Endothelial cell of umbilical vein (primary cell): ENCODE results near the gene PRDM11. TPM values are rescaled to one million over a fixed set of nuclear protein-coding genes. Genes with fewer than 3 reads are reported as not detected.

ENCODE experiments used
- BruUV-seq: library from RNA; stranded (reverse); fragments of 400-500 nt; replicated peaks from 2 replicates; lab custom pipeline; 2021; lab: Mats Ljungman, UMichigan
- CTCF ChIA-PET: fragments of 300-600, 350-600 bp; sonication (Branson Sonifier 250); formaldehyde crosslinking; loops from one replicate; lab custom pipeline; 2021; ENCODE audit warnings: antibody characterized with exemption, inconsistent platforms; lab: Charles Lee
- POLR2A ChIA-PET: fragments of 300-600, 350-600 bp; sonication (Branson Sonifier 250); formaldehyde crosslinking; loops from one replicate; lab custom pipeline; 2021; ENCODE audit warnings: antibody characterized with exemption, inconsistent platforms; lab: Charles Lee
- DNase-seq: peaks from one replicate; pipeline ENCODE4 v3.0.0-alpha.2; 2011; ENCODE audit warnings: low read depth, low spot score
- FAIRE-seq: peaks from 2 replicates; lab custom pipeline; 2011; peaks lifted over from hg19 to GRCh38; lab: Jason Lieb, UNC
- H2AFZ ChIP-seq: 2 replicates; pipeline ENCODE4 v1.6.0; 2012; ENCODE audit warnings: low read depth, low read length, control low read depth, inconsistent platforms
- H3K27ac ChIP-seq: 2 replicates; pipeline ENCODE4 v1.5.1; 2011; ENCODE audit warnings: low read depth, mild to moderate bottlenecking, control low read depth, low read length, moderate library complexity; ENCODE audit not compliant: insufficient read depth
- H3K27me3 ChIP-seq, 2 experiments: 2 replicates each; pipeline versions ENCODE4 v1.6.0 to v1.6.1; 2011; ENCODE audit warnings: low read length in 2 of 2, mixed read lengths in 1 of 2; ENCODE audit not compliant: control insufficient read depth in 2 of 2, insufficient read depth in 2 of 2
- H3K36me3 ChIP-seq, 2 experiments: 2 replicates in 1 of 2; 3 replicates in 1 of 2; pipeline ENCODE4 v1.5.1; 2011; ENCODE audit warnings: low read length in 2 of 2, mild to moderate bottlenecking in 1 of 2, moderate library complexity in 1 of 2; ENCODE audit not compliant: control insufficient read depth in 2 of 2, insufficient read depth in 2 of 2; ENCODE audit errors: extremely low read depth in 1 of 2
- H3K4me1 ChIP-seq: 3 replicates; pipeline ENCODE4 v1.5.1; 2011; ENCODE audit warnings: mild to moderate bottlenecking, low read length; ENCODE audit not compliant: control insufficient read depth, insufficient read depth; ENCODE audit errors: extremely low read depth
- H3K4me2 ChIP-seq: 2 replicates; pipeline ENCODE4 v1.6.1; 2011; ENCODE audit warnings: low read length, control low read depth, mixed read lengths; ENCODE audit not compliant: insufficient read depth
- H3K4me3 ChIP-seq, 3 experiments: fragments of 200-600 bp in 1 of 3; sonication (generic), shearing (Covaris generic) in 1 of 3; replicated peaks in 1 of 3; 2 replicates each; pipeline ENCODE4 v1.5.1; 2011 to 2016; ENCODE audit warnings: control low read depth in 3 of 3, low read length in 3 of 3, mild to moderate bottlenecking in 2 of 3, inconsistent platforms in 1 of 3, low read depth in 1 of 3, moderate library complexity in 1 of 3; ENCODE audit not compliant: insufficient read depth in 1 of 3
- H3K79me2 ChIP-seq: 2 replicates; pipeline ENCODE4 v1.6.0; 2012; ENCODE audit warnings: low read length, inconsistent platforms; ENCODE audit not compliant: control insufficient read depth, insufficient read depth
- H3K9ac ChIP-seq: replicated peaks from 2 replicates; pipeline ENCODE3; 2011; ENCODE audit warnings: low read length, control low read depth; ENCODE audit not compliant: insufficient read depth; ENCODE audit errors: extremely low read depth
- H3K9me1 ChIP-seq: replicated peaks from 3 replicates; pipeline ENCODE4 v1.6.0; 2011; ENCODE audit warnings: mild to moderate bottlenecking, low read length; ENCODE audit not compliant: control insufficient read depth, insufficient read depth; ENCODE audit errors: extremely low read depth
- H3K9me3 ChIP-seq: replicated peaks from 2 replicates; pipeline ENCODE4 v1.5.1; 2012; ENCODE audit warnings: low read length, inconsistent platforms; ENCODE audit not compliant: control insufficient read depth, insufficient read depth
- H4K20me1 ChIP-seq: replicated peaks from 2 replicates; pipeline ENCODE3; 2011; ENCODE audit warnings: mild to moderate bottlenecking, low read length; ENCODE audit not compliant: control insufficient read depth, insufficient read depth; ENCODE audit errors: extremely low read depth
- EZH2 ChIP-seq: IDR thresholded peaks from 2 replicates; pipeline ENCODE4 v1.6.1; 2012; ENCODE audit warnings: borderline replicate concordance, low read depth, mild to moderate bottlenecking, moderate library complexity, low read length, inconsistent platforms; ENCODE audit not compliant: severe bottlenecking
- FOS ChIP-seq: IDR thresholded peaks from 2 replicates; pipeline ENCODE4 v1.6.1; 2011; ENCODE audit warnings: mild to moderate bottlenecking, low read length, moderate library complexity, borderline replicate concordance; ENCODE audit not compliant: insufficient read depth
- GATA2 ChIP-seq: IDR thresholded peaks from 2 replicates; pipeline ENCODE4 v1.7.0; 2011; ENCODE audit warnings: low read depth, mild to moderate bottlenecking, moderate library complexity, mixed read lengths, low read length; ENCODE audit not compliant: insufficient read length, insufficient read depth
- JUN ChIP-seq: IDR thresholded peaks from 2 replicates; pipeline ENCODE4 v1.6.1; 2011; ENCODE audit warnings: borderline replicate concordance, low read depth; ENCODE audit not compliant: insufficient read length, insufficient read depth
- MYC ChIP-seq: IDR thresholded peaks from one replicate; pipeline ENCODE4 v1.6.1; 2011; ENCODE audit warnings: mild to moderate bottlenecking, low read depth, low read length
- POLR2A ChIP-seq: IDR thresholded peaks from 2 replicates; pipeline ENCODE4 v1.6.1; 2012; ENCODE audit warnings: low read depth, mild to moderate bottlenecking, control low read depth, low read length
- POLR2AphosphoS5 ChIP-seq: IDR thresholded peaks from 2 replicates; pipeline ENCODE4 v1.6.1; 2012; ENCODE audit warnings: low read depth, mild to moderate bottlenecking, control low read depth, low read length, moderate library complexity; ENCODE audit not compliant: insufficient read depth
- dilution Hi-C: fragments of 300-500 bp; cut with MboI; formaldehyde crosslinking; loops from one replicate; pipeline ENCODE4 v1.15.0; 2019; ENCODE audit warnings: low sequenced_read_pairs; ENCODE audit not compliant: extremely low pct_ligation_motif_present
- intact Hi-C: fragments of 100-400 bp; cut with micrococcal nuclease; formaldehyde crosslinking; loops from one replicate; pipeline ENCODE4 v1.10.0; 2022
- polyA plus RNA-seq, 4 experiments: library from polyadenylated mRNA; depleted of rRNA in 3 of 4; stranded (reverse) in 3 of 4; unstranded in 1 of 4; fragments of >200 nt; gene quantifications; 2 replicates each; pipeline versions ENCODE4 v1.2.1 to v1.2.3, GENCODE V29; 2011 to 2012; ENCODE audit warnings: missing spikeins in 1 of 4
- total RNA-seq: library from RNA; stranded (reverse); gene quantifications from 2 replicates; pipeline ENCODE4 v1.2.3, GENCODE V29; 2021
- TF ChIP-seq, protein P1 (sequence below): IDR thresholded peaks from 2 replicates; pipeline ENCODE4 v1.6.1; 2011; ENCODE audit not compliant: insufficient read depth, insufficient read length
- TF ChIP-seq, protein P2 (sequence below), 2 donors: IDR thresholded peaks; 1 replicate in 1 of 2; 2 replicates in 1 of 2; pipeline ENCODE4 v1.5.1; 2011; ENCODE audit warnings: low read length in 2 of 2, mild to moderate bottlenecking in 2 of 2, moderate library complexity in 2 of 2, control low read depth in 1 of 2, inconsistent platforms in 1 of 2, low read depth in 1 of 2; ENCODE audit not compliant: insufficient read depth in 1 of 2; ENCODE audit errors: extremely low read depth in 1 of 2

The PRDM11 gene
- total and polyA plus RNA-seq, 2 donors (not counting 3 experiments of a cell fraction or from before 2014, with no cell fraction given): 6.9 to 14.1 TPM

DNA sequence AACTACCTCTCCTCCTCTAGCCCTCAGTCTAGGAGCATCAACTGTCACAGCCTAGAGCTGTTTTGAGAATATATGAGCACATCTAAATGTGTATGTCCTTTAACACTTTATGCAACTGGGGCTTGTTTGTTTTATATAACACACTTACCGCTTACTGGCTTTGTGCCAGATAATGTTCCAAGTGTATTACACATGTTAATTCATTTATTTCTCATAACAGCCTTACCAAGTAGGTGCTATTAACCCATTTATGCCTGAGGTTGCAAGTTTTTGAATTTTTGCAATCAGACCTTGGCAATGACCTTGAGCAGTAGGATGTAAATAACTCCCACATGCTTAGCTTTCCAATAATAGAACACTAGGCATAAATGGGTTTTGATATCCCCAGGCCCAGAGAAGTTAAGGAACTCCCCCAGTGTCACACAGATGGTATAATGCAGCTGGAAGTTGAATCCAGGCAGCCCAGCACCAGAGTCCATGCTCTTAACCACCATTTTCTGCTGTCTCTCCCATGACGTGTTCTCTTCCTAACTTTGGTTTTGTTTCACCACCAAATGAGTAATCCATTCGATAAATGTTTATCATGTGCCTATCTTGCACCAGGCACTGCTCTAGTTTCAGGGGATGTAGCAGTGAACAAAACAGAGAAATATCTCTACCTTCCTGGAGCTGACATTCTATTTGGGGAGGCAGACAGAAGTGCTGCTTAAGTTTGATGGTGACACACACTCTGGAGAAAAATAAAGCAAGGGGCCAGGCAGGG is 23.1 kb downstream of the PRDM11 start:
- H3K36me3 ChIP-seq: no peaks in the 10 kb centered on the region
- H3K9ac ChIP-seq: no peak overlapping the region
- H3K4me1 ChIP-seq: no peaks in the 10 kb centered on the region
- dilution Hi-C loops: no loop called here
- no peak overlapping the region for H3K27ac ChIP-seq
- H3K4me2 ChIP-seq: no peak overlapping the region
- DNase-seq (no peak), FAIRE-seq (no peak)
- intact Hi-C loops: no loop called here
- H3K79me2 ChIP-seq: no peaks in the 10 kb centered on the region
- TF ChIP-seq POLR2AphosphoS5: no peak
- no peak for TF ChIP-seq JUN
- TF ChIP-seq FOS: no peak
- TF ChIP-seq, protein P1, sequence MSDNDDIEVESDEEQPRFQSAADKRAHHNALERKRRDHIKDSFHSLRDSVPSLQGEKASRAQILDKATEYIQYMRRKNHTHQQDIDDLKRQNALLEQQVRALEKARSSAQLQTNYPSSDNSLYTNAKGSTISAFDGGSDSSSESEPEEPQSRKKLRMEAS: no peak
- TF ChIP-seq, protein P2, sequence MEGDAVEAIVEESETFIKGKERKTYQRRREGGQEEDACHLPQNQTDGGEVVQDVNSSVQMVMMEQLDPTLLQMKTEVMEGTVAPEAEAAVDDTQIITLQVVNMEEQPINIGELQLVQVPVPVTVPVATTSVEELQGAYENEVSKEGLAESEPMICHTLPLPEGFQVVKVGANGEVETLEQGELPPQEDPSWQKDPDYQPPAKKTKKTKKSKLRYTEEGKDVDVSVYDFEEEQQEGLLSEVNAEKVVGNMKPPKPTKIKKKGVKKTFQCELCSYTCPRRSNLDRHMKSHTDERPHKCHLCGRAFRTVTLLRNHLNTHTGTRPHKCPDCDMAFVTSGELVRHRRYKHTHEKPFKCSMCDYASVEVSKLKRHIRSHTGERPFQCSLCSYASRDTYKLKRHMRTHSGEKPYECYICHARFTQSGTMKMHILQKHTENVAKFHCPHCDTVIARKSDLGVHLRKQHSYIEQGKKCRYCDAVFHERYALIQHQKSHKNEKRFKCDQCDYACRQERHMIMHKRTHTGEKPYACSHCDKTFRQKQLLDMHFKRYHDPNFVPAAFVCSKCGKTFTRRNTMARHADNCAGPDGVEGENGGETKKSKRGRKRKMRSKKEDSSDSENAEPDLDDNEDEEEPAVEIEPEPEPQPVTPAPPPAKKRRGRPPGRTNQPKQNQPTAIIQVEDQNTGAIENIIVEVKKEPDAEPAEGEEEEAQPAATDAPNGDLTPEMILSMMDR (IDR thresholded peaks at IDR 0.05; ENCODE audit: extremely low read depth in 1 of 2, insufficient read depth in 1 of 2, low read depth in 1 of 2, low read length in 2 of 2): no peak
- TF ChIP-seq MYC: no peak
- TF ChIP-seq EZH2: no peak
- TF ChIP-seq GATA2: no peak
- TF ChIP-seq POLR2A: no peak
- H4K20me1 ChIP-seq: no peaks in the 10 kb centered on the region
- no peak overlapping the region for H3K4me3 ChIP-seq
- H2AFZ ChIP-seq: no peak overlapping the region
- H3K27me3 ChIP-seq: no peaks in the 10 kb centered on the region
- POLR2A ChIA-PET: no interaction called here
- BruUV-seq: no TSS peak
- H3K9me3 ChIP-seq: no peaks in the 10 kb centered on the region
- CTCF ChIA-PET: no interaction called here
- no peaks in the 10 kb centered on the region for H3K9me1 ChIP-seq
